Stomach (tissue), 4 donors: ENCODE data around the gene RAB3B.

ENCODE experiments used
- CTCF ChIP-seq, 7 experiments: fragments of 450-650 bp in 4 of 7; fragments of 200-600 bp in 3 of 7; sonication (generic) in 3 of 7; IDR thresholded peaks; one replicate each; pipeline ENCODE4 v1.5.1; 2016 to 2019; ENCODE audit warnings: antibody characterized with exemption in 7 of 7, control low read depth in 2 of 7, mild to moderate bottlenecking in 1 of 7
- EP300 ChIP-seq: sonication (generic); formaldehyde crosslinking; IDR thresholded peaks from one replicate; pipeline ENCODE4 v1.6.1; 2017; ENCODE audit warnings: antibody characterized with exemption
- POLR2A ChIP-seq, 4 donors: fragments of 450-650 bp; IDR thresholded peaks; one replicate each; pipeline ENCODE4 v1.6.1; 2016; ENCODE audit warnings: antibody characterized with exemption in 4 of 4, control low read depth in 2 of 4, mild to moderate bottlenecking in 1 of 4, moderate library complexity in 1 of 4
- POLR2AphosphoS5 ChIP-seq, 3 donors: sonication (generic); formaldehyde crosslinking; IDR thresholded peaks; one replicate each; pipeline ENCODE4 v1.6.1; 2016; ENCODE audit warnings: antibody characterized with exemption in 3 of 3

GRCh38 chr1:51957618-51958017 lies 32.9 kb downstream of the RAB3B start:
- no peak for TF ChIP-seq CTCF (IDR thresholded peaks at IDR 0.05)
- no peak for TF ChIP-seq POLR2AphosphoS5 (IDR thresholded peaks at IDR 0.05)
- no peak for TF ChIP-seq POLR2A (IDR thresholded peaks at IDR 0.05)
- TF ChIP-seq EP300 = no peak
